IMR-90 (cell line): Measurements from ENCODE around the gene ALAS1. TPM values are rescaled to one million over a fixed set of nuclear protein-coding genes. Genes with fewer than 3 reads are reported as not detected.

ENCODE experiments used
- ATAC-seq: fragments of 200-7000 bp; cut with Tn5 transposase; 2 replicates; pipeline ENCODE4 v1.9.1; 2020; ENCODE audit warnings: low read depth, mild to moderate bottlenecking, moderate library complexity
- BruUV-seq: library from RNA; stranded (reverse); fragments of 400-500 nt; replicated peaks from 2 replicates; lab custom pipeline; 2021; lab: Mats Ljungman, UMichigan
- CTCF ChIA-PET: fragments of 300-600 bp; formaldehyde crosslinking; extraction: SDS; loops from one replicate; lab custom pipeline; 2021; ENCODE audit warnings: antibody characterized with exemption; lab: Yijun Ruan, JAX
- POLR2A ChIA-PET: fragments of 300-600 bp; sonication (Branson Sonifier 250); formaldehyde crosslinking; loops from one replicate; lab custom pipeline; 2022; ENCODE audit warnings: antibody characterized with exemption; ENCODE audit not compliant: unreplicated experiment; lab: Charles Lee
- DNase-seq: peaks from one replicate; pipeline ENCODE4 v3.0.0; 2013
- H2AFZ ChIP-seq: replicated peaks from 2 replicates; pipeline ENCODE3; 2013; ENCODE audit warnings: low read length, mild to moderate bottlenecking; ENCODE audit not compliant: poor library complexity
- H2AK5ac ChIP-seq: 2 replicates; pipeline ENCODE4 v1.6.1; 2013; ENCODE audit warnings: low read depth, low read length, inconsistent platforms
- H2AK9ac ChIP-seq: replicated peaks from 2 replicates; pipeline ENCODE3; 2013; ENCODE audit warnings: mild to moderate bottlenecking, low read depth, low read length, moderate library complexity; ENCODE audit not compliant: poor library complexity
- H2BK120ac ChIP-seq: 2 replicates; pipeline ENCODE4 v1.6.1; 2013; ENCODE audit warnings: low read depth, low read length, inconsistent platforms
- H2BK15ac ChIP-seq: 3 replicates; pipeline ENCODE4 v1.6.1; 2013; ENCODE audit warnings: low read depth, low read length, inconsistent platforms
- H2BK20ac ChIP-seq: 2 replicates; pipeline ENCODE4 v1.6.1; 2013; ENCODE audit warnings: low read depth, mild to moderate bottlenecking, inconsistent platforms, low read length, moderate library complexity
- H2BK5ac ChIP-seq: 2 replicates; pipeline ENCODE4 v1.6.1; 2013; ENCODE audit warnings: mild to moderate bottlenecking, low read depth, low read length, inconsistent platforms; ENCODE audit not compliant: poor library complexity, severe bottlenecking
- H3K14ac ChIP-seq: replicated peaks from 2 replicates; pipeline ENCODE4 v1.6.1; 2013; ENCODE audit warnings: low read depth, low read length, inconsistent platforms
- H3K18ac ChIP-seq: 2 replicates; pipeline ENCODE4 v1.6.1; 2013; ENCODE audit warnings: low read depth, low read length, control low read depth
- H3K23ac ChIP-seq: 2 replicates; pipeline ENCODE4 v1.6.1; 2013; ENCODE audit warnings: low read depth, low read length, inconsistent platforms
- H3K27ac ChIP-seq: 2 replicates; pipeline ENCODE4 v1.5.1; 2013; ENCODE audit warnings: mild to moderate bottlenecking, control low read depth, low read length; ENCODE audit not compliant: insufficient read depth
- H3K27me3 ChIP-seq: 2 replicates; pipeline ENCODE4 v1.6.1; 2013; ENCODE audit warnings: low read length; ENCODE audit not compliant: control insufficient read depth, insufficient read depth
- H3K36me3 ChIP-seq: 2 replicates; pipeline ENCODE4 v1.6.1; 2013; ENCODE audit warnings: low read length, mixed read lengths; ENCODE audit not compliant: control insufficient read depth, insufficient read depth
- H3K4ac ChIP-seq: 2 replicates; pipeline ENCODE4 v1.6.1; 2013; ENCODE audit warnings: low read depth, low read length, inconsistent platforms
- H3K4me1 ChIP-seq: 2 replicates; pipeline ENCODE4 v1.6.1; 2013; ENCODE audit warnings: low read length, mixed read lengths; ENCODE audit not compliant: control insufficient read depth, insufficient read depth
- H3K4me2 ChIP-seq: 2 replicates; pipeline ENCODE4 v1.6.1; 2013; ENCODE audit warnings: low read depth, mild to moderate bottlenecking, control low read depth, low read length, moderate library complexity
- H3K4me3 ChIP-seq: 2 replicates; pipeline ENCODE4 v1.5.1; 2013; ENCODE audit warnings: low read depth, mild to moderate bottlenecking, control low read depth, low read length, moderate library complexity; ENCODE audit not compliant: insufficient read depth
- H3K56ac ChIP-seq: 2 replicates; pipeline ENCODE4 v1.6.1; 2013; ENCODE audit warnings: low read length, inconsistent platforms; ENCODE audit not compliant: insufficient read depth; ENCODE audit errors: extremely low read depth
- H3K79me1 ChIP-seq, 2 experiments: 2 replicates each; pipeline ENCODE4 v1.6.1; 2013; ENCODE audit warnings: low read length in 2 of 2, inconsistent platforms in 1 of 2, low read depth in 1 of 2
- H3K9ac ChIP-seq: 2 replicates; pipeline ENCODE4 v1.6.1; 2013; ENCODE audit warnings: low read depth, low read length, control low read depth
- H3K9me1 ChIP-seq: 2 replicates; pipeline ENCODE4 v1.6.1; 2013; ENCODE audit warnings: low read length, inconsistent platforms; ENCODE audit not compliant: insufficient read depth
- H3K9me3 ChIP-seq: 2 replicates; pipeline ENCODE4 v1.6.1; 2013; ENCODE audit warnings: low read length; ENCODE audit not compliant: control insufficient read depth, insufficient read depth
- H4K20me1 ChIP-seq: 2 replicates; pipeline ENCODE4 v1.6.1; 2013; ENCODE audit warnings: low read length, inconsistent platforms; ENCODE audit not compliant: insufficient read depth
- H4K5ac ChIP-seq: 2 replicates; pipeline ENCODE4 v1.6.1; 2013; ENCODE audit warnings: mild to moderate bottlenecking, low read depth, low read length, control low read depth
- H4K8ac ChIP-seq, 2 experiments: 2 replicates each; pipeline ENCODE4 v1.6.1; 2013; ENCODE audit warnings: low read depth in 2 of 2, low read length in 2 of 2, control low read depth in 1 of 2, inconsistent platforms in 1 of 2
- H4K91ac ChIP-seq: 2 replicates; pipeline ENCODE4 v1.6.1; 2013; ENCODE audit warnings: low read depth, low read length, inconsistent platforms; ENCODE audit not compliant: insufficient read depth
- BHLHE40 ChIP-seq: fragments of 150-350 bp; IDR thresholded peaks from 2 replicates; pipeline ENCODE4 v1.6.1; 2016; ENCODE audit warnings: mild to moderate bottlenecking, low read depth, low read length
- CEBPB ChIP-seq: IDR thresholded peaks from 2 replicates; pipeline ENCODE4 v1.6.1; 2012; ENCODE audit warnings: low read depth, low read length, improper control_type of control experiment
- CHD1 ChIP-seq: IDR thresholded peaks from 2 replicates; pipeline ENCODE4 v1.6.1; 2012; ENCODE audit warnings: low read depth, low read length, improper control_type of control experiment
- FOS ChIP-seq: fragments of 150-350 bp; IDR thresholded peaks from 2 replicates; pipeline ENCODE4 v1.6.1; 2016; ENCODE audit warnings: low read depth, low read length
- MAZ ChIP-seq: IDR thresholded peaks from 2 replicates; pipeline ENCODE4 v1.6.1; 2012; ENCODE audit warnings: low read depth, mild to moderate bottlenecking, low read length, improper control_type of control experiment, moderate library complexity, borderline replicate concordance
- MXI1 ChIP-seq: IDR thresholded peaks from 2 replicates; pipeline ENCODE4 v1.6.1; 2012; ENCODE audit warnings: low read depth, mild to moderate bottlenecking, low read length, moderate library complexity, borderline replicate concordance
- NFE2L2 ChIP-seq: fragments of 150-350 bp; IDR thresholded peaks from 2 replicates; pipeline ENCODE4 v1.6.1; 2016; ENCODE audit warnings: low read depth, mild to moderate bottlenecking, low read length
- POLR2A ChIP-seq: IDR thresholded peaks from 2 replicates; pipeline ENCODE4 v1.6.1; 2012; ENCODE audit warnings: mild to moderate bottlenecking, low read depth, low read length
- RAD21 ChIP-seq: IDR thresholded peaks from 2 replicates; pipeline ENCODE4 v1.6.1; 2012; ENCODE audit warnings: low read length, improper control_type of control experiment
- RCOR1 ChIP-seq: IDR thresholded peaks from 2 replicates; pipeline ENCODE4 v1.6.1; 2012; ENCODE audit warnings: mild to moderate bottlenecking, low read length, improper control_type of control experiment; ENCODE audit not compliant: insufficient replicate concordance
- RFX5 ChIP-seq: IDR thresholded peaks from 2 replicates; pipeline ENCODE4 v1.8.0; 2012; ENCODE audit warnings: low read depth, mild to moderate bottlenecking, low read length, moderate library complexity
- SMC3 ChIP-seq: fragments of 150-350 bp; IDR thresholded peaks from 2 replicates; pipeline ENCODE4 v1.6.1; 2016; ENCODE audit warnings: low read depth, mild to moderate bottlenecking, antibody characterized with exemption, low read length, moderate library complexity
- WGBS, 2 experiments: methylation state at CpG; one replicate each; pipeline versions ENCODE4 v1.1.5 to v1.1.7; 2013; ENCODE audit warnings: missing lambda C conversion rate in 2 of 2; ENCODE audit not compliant: insufficient read length in 1 of 2; ENCODE audit errors: extremely low coverage in 2 of 2; 5-methylcytosine and 5-hydroxymethylcytosine counted together
- dilution Hi-C: fragments of 300-500 bp; cut with HindIII; formaldehyde crosslinking; loops from one replicate; pipeline ENCODE4 v1.14.3; 2018; ENCODE audit warnings: low sequenced_read_pairs; ENCODE audit not compliant: unreplicated experiment
- in situ Hi-C: fragments of 300-500 bp; cut with MboI; formaldehyde crosslinking; loops from 3 replicates; pipeline ENCODE4 v1.14.3; 2019; ENCODE audit warnings: low sequenced_read_pairs, inconsistent platforms, mixed read lengths
- intact Hi-C: fragments of 100-400 bp; cut with micrococcal nuclease; formaldehyde crosslinking; loops from 2 replicates; pipeline ENCODE4 v1.10.0; 2022
- polyA plus RNA-seq, 3 experiments: library from polyadenylated mRNA; depleted of rRNA; stranded (reverse); fragments of >200 nt; gene quantifications; 2 replicates each; pipeline ENCODE4 v1.2.3, GENCODE V29; 2012; ENCODE audit warnings: low replicate concordance in 1 of 3
- total RNA-seq: library from RNA; depleted of rRNA; stranded (reverse); fragments of >200 nt; gene quantifications from 2 replicates; pipeline ENCODE4 v1.2.3, GENCODE V29; 2012
- TF ChIP-seq, protein P1 (sequence below): fragments of 150-350 bp; IDR thresholded peaks from 2 replicates; pipeline ENCODE4 v1.6.1; 2016; ENCODE audit warnings: low read depth, mild to moderate bottlenecking, low read length, moderate library complexity, borderline replicate concordance
- TF ChIP-seq, protein P2 (sequence below): fragments of 150-350 bp; IDR thresholded peaks from 2 replicates; pipeline ENCODE4 v1.6.1; 2017; ENCODE audit warnings: mild to moderate bottlenecking, antibody characterized with exemption, low read length, low read depth

Gene ALAS1
- total and polyA plus RNA-seq, 2 of the 4 experiments (the other 2 are of a cell fraction) = 32.8 to 47.2 TPM

DNA sequence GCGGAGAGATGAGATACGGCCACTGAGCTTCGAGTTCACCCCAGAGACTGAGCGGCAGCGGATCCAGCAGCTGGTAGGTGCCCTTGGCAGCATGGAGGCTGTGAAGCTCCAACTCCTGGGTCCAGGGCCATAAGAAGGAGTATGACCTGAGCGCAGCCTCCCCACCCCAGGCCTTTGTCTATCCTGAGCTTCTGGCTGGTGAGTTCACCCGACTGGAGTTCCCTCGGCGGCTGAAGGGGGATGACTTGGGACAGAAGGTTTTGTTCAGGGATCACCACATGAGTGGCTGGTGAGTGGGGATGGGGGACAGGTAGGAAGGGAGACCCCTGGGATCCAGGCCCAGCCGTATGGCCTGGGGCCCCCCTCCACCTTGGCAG is 50.2 kb downstream of the ALAS1 start (continued):
- no peak for TF ChIP-seq MXI1

DNA sequence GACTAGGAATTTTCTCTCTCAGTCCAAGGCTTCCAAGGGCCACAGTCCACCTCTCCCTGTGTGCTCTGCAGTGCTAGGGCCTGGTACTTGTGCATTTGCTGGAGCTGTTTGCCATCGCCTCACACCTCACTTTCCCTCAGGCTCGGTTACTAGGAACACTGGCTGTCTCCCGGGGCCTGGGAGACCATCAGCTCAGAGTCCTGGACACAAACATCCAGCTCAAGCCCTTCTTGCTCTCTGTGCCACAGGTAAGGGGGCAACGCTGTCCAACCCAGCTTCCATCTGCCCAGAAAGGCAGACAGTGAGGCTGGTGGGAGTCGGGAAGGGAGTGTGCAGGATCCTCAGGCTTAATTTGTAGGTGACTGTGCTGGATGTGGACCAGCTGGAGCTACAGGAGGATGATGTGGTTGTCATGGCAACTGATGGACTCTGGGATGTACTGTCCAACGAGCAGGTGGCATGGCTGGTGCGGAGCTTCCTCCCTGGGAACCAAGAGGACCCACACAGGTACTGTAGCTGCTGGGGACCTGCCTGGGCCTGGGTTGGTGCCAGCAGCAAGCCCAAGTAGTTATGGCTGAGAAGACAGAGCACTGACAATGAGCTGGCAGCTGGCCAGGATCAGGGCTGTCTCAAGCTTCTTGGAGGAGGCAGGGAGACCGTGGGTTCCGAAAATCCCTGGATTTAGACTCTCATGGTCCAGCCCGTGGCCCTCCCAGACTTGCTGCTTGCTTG is 51.0 kb downstream of the ALAS1 start:
- H2BK120ac ChIP-seq = no peak overlapping the region
- ChIA-PET POLR2A (interaction anchor here (0.5 kb wide), 1 partner anchor 29 kb away, joined by 8 read pairs; the partner anchor contains the start of gene WDR82), CTCF (no interaction called here)
- H2AK5ac ChIP-seq = no peak overlapping the region
- no peak overlapping the region for H3K9ac ChIP-seq
- ATAC-seq (no peak), DNase-seq (no peak)
- no TSS peak for BruUV-seq
- no peak overlapping the region for H3K14ac ChIP-seq
- peaks cover 40% of the 10 kb centered on the region for H3K36me3 ChIP-seq
- no peak overlapping the region for H2BK15ac ChIP-seq
- no peaks in the 10 kb centered on the region for H3K9me3 ChIP-seq
- H2AFZ ChIP-seq = peak overlapping the region; percentile 34
- no peak overlapping the region for H2BK20ac ChIP-seq
- H3K23ac ChIP-seq = no peak overlapping the region
- no peak overlapping the region for H3K18ac ChIP-seq
- no peak overlapping the region for H3K27ac ChIP-seq
- WGBS, 2 experiments = 73% methylated on average over 4 of the region's 10 CpGs; no CpG with 5 or more reads in 1 of the 2 experiments
- H3K4me2 ChIP-seq = no peak overlapping the region
- peaks cover 25% of the 10 kb centered on the region for H4K20me1 ChIP-seq
- dilution Hi-C loops = no loop called here
- H4K8ac ChIP-seq = no peak overlapping the region
- peaks cover 14 to 70% of the 10 kb centered on the region in 2 experiments for H3K79me1 ChIP-seq
- no peak overlapping the region for H2BK5ac ChIP-seq
- no peaks in the 10 kb centered on the region for H3K27me3 ChIP-seq
- H3K56ac ChIP-seq = no peak overlapping the region
- in situ Hi-C loops = no loop called here
- peaks cover 19% of the 10 kb centered on the region for H3K4me1 ChIP-seq
- H4K91ac ChIP-seq = no peak overlapping the region
- peak overlapping the region; percentile 66 for H2AK9ac ChIP-seq
- no peak overlapping the region for H3K4ac ChIP-seq
- H3K4me3 ChIP-seq = no peak overlapping the region
- H3K9me1 ChIP-seq = peaks cover 33% of the 10 kb centered on the region
- intact Hi-C loops = no loop called here
- no peak overlapping the region for H4K5ac ChIP-seq
- TF ChIP-seq SMC3 (no peak), MXI1 (no peak), RCOR1 (no peak), CEBPB (no peak), BHLHE40 (no peak), RAD21 (no peak), RFX5 (no peak), POLR2A (no peak), FOS (no peak), MAZ (no peak), CHD1 (no peak), NFE2L2 (no peak)
- TF ChIP-seq, protein P1, sequence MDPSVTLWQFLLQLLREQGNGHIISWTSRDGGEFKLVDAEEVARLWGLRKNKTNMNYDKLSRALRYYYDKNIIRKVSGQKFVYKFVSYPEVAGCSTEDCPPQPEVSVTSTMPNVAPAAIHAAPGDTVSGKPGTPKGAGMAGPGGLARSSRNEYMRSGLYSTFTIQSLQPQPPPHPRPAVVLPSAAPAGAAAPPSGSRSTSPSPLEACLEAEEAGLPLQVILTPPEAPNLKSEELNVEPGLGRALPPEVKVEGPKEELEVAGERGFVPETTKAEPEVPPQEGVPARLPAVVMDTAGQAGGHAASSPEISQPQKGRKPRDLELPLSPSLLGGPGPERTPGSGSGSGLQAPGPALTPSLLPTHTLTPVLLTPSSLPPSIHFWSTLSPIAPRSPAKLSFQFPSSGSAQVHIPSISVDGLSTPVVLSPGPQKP = no peak
- TF ChIP-seq, protein P2, sequence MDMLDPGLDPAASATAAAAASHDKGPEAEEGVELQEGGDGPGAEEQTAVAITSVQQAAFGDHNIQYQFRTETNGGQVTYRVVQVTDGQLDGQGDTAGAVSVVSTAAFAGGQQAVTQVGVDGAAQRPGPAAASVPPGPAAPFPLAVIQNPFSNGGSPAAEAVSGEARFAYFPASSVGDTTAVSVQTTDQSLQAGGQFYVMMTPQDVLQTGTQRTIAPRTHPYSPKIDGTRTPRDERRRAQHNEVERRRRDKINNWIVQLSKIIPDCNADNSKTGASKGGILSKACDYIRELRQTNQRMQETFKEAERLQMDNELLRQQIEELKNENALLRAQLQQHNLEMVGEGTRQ = no peak
